Astrocyte (in vitro differentiated cells and primary cell): ENCODE results near the gene INO80E.

Source experiments
- EZH2 ChIP-seq: IDR thresholded peaks from 2 replicates; pipeline ENCODE4 v1.6.1; 2012; ENCODE audit warnings: mild to moderate bottlenecking, low read length, inconsistent platforms; ENCODE audit not compliant: insufficient read depth
- TF ChIP-seq, protein P1 (sequence below): IDR thresholded peaks from 2 replicates; pipeline ENCODE4 v1.5.1; 2011; ENCODE audit warnings: low read depth, mild to moderate bottlenecking, inconsistent platforms, low read length, moderate library complexity; ENCODE audit not compliant: insufficient read depth

DNA sequence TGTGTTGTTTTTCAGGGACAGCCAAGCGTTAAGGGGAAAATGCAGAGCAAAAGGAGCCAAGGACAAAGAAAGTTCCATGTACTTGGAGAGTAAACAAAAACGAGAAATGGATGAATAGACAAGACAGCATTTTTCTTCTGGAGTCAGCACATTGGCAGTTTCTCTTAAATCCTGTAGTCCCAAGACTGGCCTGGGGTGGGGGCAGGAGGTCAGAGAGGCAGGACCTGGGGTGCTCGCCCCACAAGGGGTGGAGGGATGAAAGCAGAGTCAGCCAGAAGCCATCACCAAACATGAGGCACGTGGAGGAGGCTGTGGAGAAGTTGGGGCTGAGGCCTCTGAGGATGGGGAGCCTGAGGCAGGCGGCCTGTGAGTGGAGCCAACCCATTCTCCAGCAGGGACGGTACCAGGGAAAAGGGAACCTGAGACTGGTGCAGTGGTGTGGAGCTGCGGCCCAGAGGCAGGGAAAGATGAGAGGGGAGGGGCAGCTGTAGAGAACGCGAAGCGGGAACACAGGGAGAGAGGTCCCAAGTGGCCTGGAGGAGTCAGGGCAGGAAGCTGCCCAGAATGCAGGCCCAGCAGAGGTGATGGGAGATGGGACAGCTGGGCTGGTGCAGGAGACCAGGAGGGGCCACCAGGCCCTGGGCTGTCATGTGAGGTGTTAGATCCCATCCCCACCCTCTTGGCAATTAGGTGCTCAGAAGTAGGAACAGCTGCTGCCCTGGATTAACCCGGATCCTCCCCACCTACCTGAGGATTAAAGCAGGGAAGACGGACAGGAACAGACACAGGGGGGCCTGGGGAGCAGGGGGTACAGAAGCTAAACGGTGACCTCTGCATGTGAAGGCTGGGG, 31.8 kb downstream of the INO80E start:
- TF ChIP-seq, protein P1, sequence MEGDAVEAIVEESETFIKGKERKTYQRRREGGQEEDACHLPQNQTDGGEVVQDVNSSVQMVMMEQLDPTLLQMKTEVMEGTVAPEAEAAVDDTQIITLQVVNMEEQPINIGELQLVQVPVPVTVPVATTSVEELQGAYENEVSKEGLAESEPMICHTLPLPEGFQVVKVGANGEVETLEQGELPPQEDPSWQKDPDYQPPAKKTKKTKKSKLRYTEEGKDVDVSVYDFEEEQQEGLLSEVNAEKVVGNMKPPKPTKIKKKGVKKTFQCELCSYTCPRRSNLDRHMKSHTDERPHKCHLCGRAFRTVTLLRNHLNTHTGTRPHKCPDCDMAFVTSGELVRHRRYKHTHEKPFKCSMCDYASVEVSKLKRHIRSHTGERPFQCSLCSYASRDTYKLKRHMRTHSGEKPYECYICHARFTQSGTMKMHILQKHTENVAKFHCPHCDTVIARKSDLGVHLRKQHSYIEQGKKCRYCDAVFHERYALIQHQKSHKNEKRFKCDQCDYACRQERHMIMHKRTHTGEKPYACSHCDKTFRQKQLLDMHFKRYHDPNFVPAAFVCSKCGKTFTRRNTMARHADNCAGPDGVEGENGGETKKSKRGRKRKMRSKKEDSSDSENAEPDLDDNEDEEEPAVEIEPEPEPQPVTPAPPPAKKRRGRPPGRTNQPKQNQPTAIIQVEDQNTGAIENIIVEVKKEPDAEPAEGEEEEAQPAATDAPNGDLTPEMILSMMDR = no peak
- no peak for TF ChIP-seq EZH2
